ENCODE measurements around the gene KATNBL1. TPM values are rescaled to one million over a fixed set of nuclear protein-coding genes. Genes with fewer than 3 reads are reported as not detected.

KATNBL1 gene
- total and polyA plus RNA-seq, 9 of the 15 experiments (the other 6 are each of a cell fraction or from before 2014, with no cell fraction given): 6.6 to 46.0 (median 24.0) TPM

DNA sequence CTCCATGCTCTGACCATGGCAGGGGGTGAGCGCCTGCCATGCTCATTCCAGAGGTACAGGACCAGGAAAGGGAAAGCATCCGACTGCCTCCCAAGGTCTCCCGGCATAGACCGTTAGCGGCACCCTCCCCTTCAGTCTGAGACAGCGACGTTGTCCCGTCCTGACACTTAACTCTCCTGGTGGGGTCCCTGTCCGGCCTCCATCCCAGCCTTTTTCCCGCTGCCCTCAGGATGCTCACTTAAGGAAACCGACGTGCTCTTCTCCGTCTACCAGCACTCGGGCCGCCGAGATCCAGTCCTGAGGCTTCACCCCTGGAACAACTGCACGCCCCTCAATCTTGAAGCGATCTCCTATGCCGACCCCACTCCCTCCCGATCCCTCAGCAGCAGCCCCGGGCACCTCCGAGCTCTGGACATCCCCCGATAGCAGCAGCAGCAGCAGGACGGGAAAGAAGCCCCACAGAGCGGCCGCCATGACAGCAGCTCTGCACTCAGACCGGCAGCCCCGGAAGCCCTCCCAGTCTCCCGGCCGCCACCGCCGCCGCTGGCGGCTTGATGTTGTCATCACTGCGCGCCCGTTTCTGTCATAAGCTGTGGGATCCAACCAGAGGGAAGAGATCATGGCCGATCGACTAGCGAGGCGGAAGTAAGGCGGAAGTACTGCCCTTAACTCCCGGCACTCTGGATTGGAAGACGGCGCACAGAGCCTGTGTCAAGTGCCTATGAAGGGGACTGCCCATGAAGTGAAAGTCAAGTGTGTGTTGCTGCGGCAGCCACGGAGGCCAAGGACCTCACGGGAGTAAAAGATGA is 108.3 kb downstream of the KATNBL1 start, which contains the start of the genes EMC7 and PGBD4 (continued):
- TF ChIP-seq, protein P1, sequence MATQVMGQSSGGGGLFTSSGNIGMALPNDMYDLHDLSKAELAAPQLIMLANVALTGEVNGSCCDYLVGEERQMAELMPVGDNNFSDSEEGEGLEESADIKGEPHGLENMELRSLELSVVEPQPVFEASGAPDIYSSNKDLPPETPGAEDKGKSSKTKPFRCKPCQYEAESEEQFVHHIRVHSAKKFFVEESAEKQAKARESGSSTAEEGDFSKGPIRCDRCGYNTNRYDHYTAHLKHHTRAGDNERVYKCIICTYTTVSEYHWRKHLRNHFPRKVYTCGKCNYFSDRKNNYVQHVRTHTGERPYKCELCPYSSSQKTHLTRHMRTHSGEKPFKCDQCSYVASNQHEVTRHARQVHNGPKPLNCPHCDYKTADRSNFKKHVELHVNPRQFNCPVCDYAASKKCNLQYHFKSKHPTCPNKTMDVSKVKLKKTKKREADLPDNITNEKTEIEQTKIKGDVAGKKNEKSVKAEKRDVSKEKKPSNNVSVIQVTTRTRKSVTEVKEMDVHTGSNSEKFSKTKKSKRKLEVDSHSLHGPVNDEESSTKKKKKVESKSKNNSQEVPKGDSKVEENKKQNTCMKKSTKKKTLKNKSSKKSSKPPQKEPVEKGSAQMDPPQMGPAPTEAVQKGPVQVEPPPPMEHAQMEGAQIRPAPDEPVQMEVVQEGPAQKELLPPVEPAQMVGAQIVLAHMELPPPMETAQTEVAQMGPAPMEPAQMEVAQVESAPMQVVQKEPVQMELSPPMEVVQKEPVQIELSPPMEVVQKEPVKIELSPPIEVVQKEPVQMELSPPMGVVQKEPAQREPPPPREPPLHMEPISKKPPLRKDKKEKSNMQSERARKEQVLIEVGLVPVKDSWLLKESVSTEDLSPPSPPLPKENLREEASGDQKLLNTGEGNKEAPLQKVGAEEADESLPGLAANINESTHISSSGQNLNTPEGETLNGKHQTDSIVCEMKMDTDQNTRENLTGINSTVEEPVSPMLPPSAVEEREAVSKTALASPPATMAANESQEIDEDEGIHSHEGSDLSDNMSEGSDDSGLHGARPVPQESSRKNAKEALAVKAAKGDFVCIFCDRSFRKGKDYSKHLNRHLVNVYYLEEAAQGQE (IDR thresholded peaks at IDR 0.05; ENCODE audit: borderline replicate concordance): no peak; the same call in 1 of the 2 replicates
- TF ChIP-seq, protein P1 (CRISPR knock-in tag; IDR thresholded peaks at IDR 0.05; ENCODE audit: low read depth): no peak
- TF ChIP-seq ZNF239 (CRISPR knock-in tag; IDR thresholded peaks at IDR 0.05) (no peak), ARNT (IDR thresholded peaks at IDR 0.05) (no peak), TEAD2 (tag; IDR thresholded peaks at IDR 0.05) (no peak), ZNF551 (CRISPR knock-in tag; IDR thresholded peaks at IDR 0.05) (no peak), NR1H2 (CRISPR knock-in tag; IDR thresholded peaks at IDR 0.05) (no peak), POLR3A (IDR thresholded peaks at IDR 0.05; ENCODE audit: borderline replicate concordance, extremely low read depth, insufficient read depth, insufficient read length) (no peak), TCFL5 (CRISPR knock-in tag; conservative IDR thresholded peaks at IDR 0.05) (no peak), POLR2A (conservative IDR thresholded peaks at IDR 0.05) (peak; percentile 98), ZBTB7A (IDR thresholded peaks at IDR 0.05; ENCODE audit: borderline replicate concordance, control insufficient read depth, low read depth, low read length) (no peak), ZNF644 (tag; IDR thresholded peaks at IDR 0.05; ENCODE audit: low read depth) (no peak), SNRNP70 (optimal IDR thresholded peaks at IDR 0.05; ENCODE audit: low read depth, low read length) (no peak), POLR2H (tag; IDR thresholded peaks at IDR 0.05; ENCODE audit: low read depth) (peak; percentile 91), KAT8 (IDR thresholded peaks at IDR 0.05; ENCODE audit: low read depth) (no peak), ZNF311 (CRISPR knock-in tag; IDR thresholded peaks at IDR 0.05) (no peak), ESRRA (IDR thresholded peaks at IDR 0.05; ENCODE audit: borderline replicate concordance, low read depth) (peak; percentile 86), HOXB6 (CRISPR knock-in tag; IDR thresholded peaks at IDR 0.05; ENCODE audit: borderline replicate concordance) (no peak)
- TF ChIP-seq, protein P2, sequence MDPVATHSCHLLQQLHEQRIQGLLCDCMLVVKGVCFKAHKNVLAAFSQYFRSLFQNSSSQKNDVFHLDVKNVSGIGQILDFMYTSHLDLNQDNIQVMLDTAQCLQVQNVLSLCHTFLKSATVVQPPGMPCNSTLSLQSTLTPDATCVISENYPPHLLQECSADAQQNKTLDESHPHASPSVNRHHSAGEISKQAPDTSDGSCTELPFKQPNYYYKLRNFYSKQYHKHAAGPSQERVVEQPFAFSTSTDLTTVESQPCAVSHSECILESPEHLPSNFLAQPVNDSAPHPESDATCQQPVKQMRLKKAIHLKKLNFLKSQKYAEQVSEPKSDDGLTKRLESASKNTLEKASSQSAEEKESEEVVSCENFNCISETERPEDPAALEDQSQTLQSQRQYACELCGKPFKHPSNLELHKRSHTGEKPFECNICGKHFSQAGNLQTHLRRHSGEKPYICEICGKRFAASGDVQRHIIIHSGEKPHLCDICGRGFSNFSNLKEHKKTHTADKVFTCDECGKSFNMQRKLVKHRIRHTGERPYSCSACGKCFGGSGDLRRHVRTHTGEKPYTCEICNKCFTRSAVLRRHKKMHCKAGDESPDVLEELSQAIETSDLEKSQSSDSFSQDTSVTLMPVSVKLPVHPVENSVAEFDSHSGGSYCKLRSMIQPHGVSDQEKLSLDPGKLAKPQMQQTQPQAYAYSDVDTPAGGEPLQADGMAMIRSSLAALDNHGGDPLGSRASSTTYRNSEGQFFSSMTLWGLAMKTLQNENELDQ (CRISPR knock-in tag; IDR thresholded peaks at IDR 0.05; ENCODE audit: borderline replicate concordance): no peak

All from K562 (cell line).